IPS-NIHi7 (cell line): ENCODE results near the gene WDR81.
"Not testable (repeated sequence)": the region's sequence is repeated elsewhere in the genome, so short reads cannot be mapped to it uniquely, and the experiment has no call there.

Experiments used
- DNase-seq: peaks from one replicate; pipeline ENCODE4 v3.0.0; 2012; ENCODE audit warnings: mixed read lengths; ENCODE audit errors: extremely low spot score

The WDR81 gene

DNA sequence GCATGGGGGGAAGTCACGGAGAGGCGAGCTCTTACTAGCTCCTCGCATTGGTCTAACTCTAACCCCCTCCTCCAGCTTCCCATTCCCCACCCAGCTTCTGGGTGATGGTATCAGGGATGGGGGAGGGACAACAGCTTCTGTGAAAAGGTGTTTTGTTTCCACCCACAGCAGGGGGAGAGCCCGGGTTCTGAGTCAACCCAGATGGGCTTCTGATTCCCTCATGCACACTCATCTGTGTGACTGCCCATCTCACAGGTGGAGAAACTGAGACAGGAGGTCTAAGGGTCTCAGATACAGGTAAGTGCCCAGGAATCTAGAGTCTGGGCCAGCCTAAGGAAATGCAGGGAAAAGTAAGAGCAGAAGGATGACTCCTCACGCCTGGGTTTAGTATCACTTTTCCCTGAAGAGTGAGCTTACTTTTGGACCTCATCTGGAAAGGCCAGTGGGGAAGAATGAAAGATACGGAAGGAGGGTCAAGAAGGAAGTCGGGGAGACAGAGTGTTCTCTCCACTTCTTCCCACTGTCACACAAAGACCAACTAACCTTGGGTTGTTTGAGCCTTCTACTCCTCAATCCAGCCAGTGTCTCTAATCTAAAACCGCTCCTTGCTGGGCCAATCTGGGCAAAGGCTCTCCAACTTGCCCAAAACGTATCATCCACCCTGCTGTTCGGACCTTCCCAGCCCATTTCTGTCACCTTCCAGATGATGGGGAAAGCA is 11.2 kb upstream of the WDR81 start:
- no peak for DNase-seq

DNA sequence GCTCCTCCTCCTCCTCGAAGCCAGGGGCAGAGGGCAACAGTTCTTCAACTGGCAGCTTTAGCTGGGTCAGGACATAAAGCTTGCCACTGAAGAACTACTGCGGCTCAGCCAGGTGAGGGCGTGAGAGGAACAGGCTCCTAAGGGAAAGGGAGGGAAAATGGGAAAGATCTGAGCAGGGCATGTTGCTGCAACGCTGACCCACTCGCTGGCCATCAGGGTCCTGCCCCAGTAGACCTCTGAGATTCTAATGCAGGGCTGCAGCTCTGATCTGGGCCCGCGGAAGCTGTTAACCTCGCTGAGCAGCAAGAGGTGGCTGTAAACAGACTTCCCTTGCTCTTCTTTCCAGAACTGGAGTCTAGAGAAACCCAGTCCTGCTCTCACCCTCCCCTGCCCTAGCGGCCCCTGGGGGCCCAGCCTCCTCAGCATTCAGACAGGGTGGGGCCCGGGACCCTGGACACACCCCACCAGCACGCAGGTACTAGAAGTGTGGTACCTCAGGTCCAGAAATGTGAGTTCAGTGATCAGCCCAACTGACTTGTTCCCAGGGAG is 10.6 kb upstream of the WDR81 start:
- DNase-seq, result peak; percentile 76

DNA sequence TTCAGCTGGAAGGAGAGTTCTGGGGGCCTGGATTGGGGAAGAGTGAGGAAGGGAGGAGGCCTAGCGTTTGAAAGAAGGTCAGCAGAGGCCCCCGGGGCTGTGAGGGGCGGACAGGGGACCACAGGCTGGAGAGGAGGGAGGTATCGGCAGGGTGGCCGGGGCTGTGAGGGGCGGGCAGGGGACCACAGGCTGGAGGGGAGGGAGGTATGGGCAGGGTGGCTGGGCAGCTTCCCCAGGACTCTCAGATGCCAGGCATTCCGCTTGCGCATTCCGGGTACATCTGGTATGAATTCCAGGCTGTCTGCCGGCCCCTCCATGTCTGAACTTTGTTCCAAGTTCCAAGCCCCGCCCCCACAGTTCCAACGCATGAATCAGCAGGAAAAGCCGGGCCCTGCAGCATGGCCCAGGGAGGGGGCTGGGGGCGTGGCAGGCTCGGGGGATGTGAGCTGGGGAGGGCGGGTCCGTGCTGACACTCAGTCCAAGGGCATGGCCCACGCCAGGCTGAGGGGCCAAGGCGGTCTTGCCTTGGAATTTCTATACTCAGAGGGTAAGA is 10.0 kb upstream of the WDR81 start:
- peak; percentile 77 for DNase-seq

DNA sequence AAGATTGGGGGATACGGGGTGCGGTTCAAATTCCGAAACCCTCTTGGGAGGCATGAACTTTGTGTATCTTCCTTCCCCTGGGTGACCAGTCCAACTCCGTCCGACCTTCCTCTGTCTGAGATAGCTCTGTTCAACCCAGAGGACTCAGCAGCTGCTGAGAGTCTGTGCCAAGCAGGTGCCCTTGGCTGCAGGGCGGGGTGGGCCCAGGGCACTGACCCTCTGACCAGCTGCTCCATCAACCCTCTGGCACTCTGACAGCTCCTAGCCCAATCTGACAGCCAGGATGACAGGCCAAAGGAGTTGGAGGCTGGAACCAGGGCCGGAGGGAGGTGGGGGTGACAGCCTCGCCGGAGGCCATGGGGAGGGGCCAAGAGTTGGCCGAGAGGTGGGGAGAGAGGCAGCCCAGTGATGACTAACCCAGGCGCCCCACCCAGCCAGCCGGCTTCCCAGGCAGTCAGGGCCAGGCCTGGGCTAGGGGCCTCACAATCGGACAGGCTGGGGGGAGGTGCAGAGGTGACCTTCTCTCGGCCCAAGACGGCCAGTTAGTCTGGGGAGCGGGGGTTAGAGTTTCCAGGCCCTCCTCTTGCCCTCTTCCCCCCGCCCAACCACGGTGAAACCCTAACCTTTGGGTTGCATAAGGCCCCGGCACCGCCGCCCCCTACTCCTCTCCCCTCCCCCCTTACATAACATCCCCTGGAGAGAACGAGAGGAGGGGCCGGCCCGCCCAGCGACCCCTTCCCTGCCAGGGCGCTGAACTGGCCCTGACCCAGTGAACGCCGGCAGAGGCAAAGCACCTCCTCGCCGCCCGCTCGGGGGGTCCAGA is 9.3 kb upstream of the WDR81 start:
- DNase-seq, result peak; percentile 63

DNA sequence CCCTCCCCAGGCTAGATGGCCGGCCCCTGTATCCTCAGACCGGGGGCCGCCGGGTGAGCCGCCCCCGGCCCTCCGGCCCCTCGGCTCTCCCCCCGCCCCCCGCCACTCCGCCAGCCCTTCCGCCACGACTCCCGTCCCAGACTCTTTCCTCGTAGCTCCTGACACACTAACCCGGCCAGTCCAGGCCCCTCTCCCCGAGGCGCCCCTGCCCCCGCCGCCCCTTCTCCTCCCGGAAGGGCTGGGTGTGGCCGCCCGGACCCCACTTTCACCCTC is 8.8 kb upstream of the WDR81 start:
- DNase-seq, result no peak

DNA sequence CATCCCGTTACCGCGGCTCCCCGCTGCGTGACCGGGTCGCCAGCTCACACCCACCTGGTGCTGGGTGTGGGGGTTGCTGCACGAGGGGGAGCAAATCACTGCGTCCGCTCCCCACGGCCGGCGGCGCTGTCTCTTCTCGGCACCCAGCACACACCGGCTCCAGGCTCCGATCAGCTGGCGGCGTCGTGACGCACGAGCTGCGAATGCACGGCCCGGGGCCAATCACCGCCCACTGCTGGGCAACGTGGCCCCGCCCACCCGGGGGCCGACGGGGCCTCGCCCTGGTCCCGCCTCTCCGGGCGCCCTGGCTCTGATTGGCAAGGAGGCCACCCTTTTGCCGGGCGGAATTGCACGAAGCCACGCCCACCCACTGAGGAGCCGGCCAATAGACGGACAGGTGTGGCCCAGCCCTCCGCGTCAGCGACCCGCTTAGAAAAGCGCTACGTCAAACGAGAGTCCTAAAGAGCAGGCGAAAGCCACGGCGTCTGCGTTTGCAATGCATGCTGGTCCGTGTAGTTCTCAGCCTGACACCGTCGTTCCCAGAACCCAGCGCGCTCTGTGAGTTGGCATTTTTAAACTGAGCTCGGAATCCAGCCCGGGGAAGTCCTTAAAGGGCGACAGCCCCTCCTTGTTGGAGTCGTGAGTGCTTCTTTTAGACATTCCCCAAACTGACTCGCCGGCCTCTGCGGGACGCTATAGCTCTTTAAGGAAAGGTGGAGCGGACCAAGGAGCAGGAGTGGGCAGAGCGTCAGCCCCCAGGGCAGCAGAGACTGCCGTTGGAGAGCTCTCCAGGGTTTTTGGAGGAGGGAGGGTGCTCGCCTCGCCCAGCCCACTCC is 8.2 kb upstream of the WDR81 start:
- DNase-seq, result peak; percentile 98

DNA sequence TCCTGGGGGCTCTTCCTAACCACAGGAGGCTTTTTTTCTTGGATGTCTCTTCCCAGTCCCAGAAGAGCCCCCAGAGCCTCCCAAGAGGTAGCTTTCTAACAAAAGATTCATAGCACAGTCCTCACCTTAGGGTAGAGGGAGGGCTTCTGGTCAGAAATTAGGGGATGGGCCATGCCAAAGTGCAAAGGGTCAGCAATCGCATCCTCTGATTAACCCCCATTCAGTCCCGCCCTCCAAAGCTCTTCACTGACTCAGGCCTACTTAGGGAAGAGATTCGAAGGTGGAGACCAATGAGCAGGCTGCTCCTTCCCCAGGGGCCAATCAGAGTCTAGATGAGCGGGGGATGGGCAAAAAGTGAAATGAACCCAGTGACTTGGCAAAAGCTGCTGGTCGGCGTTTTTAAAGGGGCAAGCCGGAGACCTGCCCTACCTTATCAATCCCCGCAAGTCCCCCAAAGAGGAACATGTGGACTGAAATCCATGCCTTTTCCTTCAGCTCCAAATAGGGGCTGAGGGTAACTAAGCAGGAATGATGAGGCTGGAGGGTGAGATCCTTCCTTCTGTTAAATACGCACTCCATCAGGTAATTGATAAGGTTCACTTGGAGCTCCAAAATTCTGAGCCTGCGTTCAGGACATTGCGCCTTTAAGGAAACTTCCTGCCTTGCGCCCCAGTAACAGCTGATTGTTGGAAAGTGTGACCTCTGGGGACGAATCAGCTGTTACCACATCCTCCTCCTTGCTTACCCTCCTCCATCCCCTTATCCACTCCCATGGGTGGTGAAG is 7.4 kb upstream of the WDR81 start:
- peak; percentile 94 for DNase-seq

DNA sequence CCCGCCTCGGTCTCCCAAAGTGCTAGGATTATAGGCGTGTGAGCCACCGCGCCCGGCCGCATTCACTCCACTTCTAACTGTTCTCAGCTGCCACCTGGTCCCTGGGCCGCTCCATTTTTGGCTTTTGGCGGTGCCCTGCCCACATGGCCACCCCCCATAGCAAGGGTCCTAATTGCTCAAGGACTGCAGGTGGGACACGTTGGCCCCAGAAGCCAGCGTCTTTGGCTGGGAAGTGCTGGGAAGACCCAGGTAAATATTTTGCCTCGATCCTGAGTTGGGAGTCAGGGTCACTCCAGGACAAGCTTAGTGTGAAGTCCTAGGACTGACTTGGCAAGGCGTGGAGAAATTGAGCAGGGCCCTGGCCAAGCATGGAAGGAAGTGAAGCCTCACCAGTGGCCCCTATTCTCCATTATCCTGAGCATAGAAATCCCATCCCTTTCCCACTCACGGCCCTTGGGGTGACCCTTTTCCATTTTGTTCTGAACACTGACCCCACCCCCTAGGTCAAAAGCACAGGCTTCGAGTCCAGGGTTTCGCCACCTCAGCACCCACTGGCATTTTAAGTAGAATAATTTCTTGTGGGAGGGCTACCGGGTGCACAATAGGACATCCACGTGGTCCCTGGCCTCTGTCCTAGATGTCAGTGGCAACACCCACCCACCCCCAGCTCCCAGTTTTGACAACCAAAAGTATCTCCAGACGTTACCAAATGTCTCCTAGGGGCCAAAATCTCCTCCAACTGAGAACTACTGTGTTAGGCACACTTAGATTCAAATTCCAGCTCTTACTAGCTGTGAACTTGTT is 5.9 kb upstream of the WDR81 start:
- DNase-seq, result no peak

DNA sequence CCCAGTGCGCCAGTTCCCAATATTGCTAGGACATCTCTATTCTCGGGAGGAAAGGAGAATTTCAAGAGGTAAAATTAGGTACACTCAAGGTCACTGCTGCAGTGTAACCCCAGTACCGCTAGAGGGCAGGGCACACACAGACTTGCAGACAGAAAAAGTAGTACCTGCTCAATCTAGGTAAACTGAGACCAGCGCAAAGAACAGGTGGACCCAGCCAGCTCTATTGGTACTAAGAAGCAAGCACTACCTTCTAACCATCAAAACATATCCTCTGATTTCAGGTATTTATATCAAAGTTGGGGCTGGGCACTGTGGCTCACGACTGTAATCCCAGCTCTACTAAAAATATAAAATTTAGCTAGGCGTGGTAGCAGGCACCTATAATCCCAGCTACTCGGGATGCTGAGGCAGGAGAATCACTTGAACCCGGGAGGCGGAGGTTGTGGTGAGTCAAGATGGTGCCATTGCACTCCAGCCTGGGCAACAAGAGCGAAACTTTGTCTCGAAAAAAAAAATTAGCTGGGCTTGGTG is 3.6 kb upstream of the WDR81 start:
- no peak for DNase-seq

DNA sequence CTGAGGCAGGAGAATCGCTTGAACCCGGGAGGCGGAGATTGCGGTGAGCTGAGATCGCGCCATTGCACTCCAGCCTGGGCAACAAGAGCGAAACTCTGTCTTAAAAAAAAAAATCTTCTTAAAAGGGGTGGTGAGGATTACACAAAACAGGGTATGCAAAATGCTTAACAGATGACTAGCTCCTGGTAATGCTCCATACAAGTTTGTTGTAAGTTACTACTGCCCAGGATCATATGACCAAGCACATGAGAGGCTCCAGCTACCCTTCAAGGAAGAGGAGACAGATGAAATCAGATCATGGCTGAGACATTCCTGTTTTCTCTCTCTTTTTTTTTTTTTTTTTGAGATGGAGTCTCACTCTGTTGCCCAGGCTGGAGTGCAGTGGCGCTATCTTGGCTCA is 2.5 kb upstream of the WDR81 start:
- not testable (repeated sequence) for DNase-seq

DNA sequence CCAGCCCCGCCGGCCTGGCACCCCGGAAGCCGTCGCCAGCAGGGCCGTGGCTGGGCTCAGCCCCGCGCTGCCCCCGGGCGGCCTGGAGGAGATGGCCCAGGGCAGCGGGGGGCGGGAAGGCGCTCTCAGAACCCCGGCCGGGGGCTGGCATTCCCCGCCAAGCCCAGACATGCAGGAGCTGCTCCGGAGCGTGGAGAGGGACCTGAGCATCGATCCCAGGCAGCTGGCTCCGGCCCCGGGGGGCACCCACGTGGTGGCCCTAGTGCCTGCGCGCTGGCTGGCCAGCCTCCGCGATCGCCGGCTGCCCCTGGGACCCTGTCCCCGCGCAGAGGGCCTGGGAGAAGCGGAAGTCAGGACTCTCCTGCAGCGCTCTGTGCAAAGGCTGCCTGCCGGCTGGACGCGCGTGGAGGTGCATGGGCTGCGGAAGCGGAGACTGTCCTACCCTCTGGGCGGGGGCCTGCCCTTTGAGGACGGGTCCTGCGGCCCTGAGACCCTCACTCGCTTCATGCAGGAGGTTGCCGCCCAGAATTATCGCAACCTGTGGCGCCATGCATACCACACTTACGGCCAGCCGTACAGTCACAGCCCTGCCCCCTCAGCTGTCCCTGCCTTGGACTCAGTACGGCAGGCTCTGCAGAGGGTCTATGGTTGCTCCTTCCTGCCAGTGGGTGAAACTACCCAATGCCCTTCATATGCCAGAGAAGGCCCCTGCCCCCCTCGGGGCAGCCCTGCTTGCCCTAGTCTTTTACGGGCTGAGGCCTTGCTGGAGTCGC is 551 bp downstream of the WDR81 start:
- no peak for DNase-seq

DNA sequence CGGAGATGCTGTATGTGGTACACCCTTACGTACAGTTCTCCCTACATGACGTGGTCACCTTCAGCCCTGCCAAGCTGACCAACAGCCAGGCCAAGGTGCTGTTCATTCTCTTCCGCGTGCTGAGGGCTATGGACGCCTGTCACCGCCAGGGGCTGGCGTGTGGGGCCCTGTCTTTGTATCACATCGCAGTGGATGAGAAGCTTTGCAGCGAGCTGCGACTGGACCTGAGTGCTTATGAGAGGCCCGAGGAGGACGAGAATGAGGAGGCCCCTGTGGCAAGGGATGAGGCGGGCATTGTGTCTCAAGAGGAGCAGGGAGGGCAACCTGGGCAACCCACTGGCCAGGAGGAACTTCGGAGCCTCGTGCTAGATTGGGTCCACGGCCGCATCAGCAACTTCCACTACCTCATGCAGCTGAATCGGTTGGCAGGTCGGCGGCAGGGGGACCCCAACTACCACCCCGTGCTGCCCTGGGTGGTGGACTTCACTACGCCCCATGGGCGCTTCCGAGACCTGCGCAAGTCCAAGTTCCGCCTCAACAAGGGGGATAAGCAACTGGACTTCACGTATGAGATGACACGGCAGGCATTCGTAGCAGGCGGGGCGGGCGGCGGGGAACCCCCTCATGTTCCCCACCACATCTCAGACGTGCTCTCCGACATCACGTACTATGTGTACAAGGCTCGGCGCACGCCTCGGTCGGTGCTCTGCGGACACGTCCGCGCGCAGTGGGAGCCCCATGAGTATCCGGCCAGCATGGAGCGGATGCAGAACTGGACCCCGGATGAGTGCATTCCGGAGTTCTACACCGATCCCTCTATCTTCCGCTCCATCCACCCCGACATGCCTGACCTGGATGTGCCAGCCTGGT is 1.4 kb downstream of the WDR81 start:
- no peak for DNase-seq

DNA sequence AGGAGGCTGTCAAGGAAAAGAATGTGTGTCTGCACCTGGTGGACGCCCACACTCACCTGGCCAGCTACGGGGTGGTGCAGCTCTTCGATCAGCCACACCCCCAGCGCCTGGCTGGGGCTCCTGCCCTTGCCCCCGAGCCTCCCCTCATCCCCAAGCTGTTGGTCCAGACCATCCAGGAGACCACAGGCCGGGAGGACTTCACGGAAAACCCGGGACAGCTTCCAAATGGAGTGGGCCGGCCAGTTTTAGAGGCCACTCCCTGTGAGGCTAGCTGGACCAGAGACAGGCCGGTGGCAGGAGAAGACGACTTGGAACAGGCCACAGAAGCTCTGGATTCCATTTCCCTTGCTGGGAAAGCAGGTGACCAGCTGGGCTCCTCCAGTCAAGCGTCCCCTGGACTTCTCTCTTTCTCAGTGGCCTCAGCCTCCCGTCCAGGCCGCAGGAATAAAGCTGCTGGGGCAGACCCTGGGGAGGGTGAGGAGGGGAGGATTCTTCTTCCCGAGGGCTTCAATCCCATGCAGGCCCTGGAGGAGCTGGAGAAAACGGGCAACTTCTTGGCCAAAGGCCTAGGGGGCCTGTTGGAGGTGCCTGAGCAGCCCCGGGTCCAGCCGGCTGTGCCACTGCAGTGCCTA is 2.2 kb downstream of the WDR81 start:
- no peak for DNase-seq

DNA sequence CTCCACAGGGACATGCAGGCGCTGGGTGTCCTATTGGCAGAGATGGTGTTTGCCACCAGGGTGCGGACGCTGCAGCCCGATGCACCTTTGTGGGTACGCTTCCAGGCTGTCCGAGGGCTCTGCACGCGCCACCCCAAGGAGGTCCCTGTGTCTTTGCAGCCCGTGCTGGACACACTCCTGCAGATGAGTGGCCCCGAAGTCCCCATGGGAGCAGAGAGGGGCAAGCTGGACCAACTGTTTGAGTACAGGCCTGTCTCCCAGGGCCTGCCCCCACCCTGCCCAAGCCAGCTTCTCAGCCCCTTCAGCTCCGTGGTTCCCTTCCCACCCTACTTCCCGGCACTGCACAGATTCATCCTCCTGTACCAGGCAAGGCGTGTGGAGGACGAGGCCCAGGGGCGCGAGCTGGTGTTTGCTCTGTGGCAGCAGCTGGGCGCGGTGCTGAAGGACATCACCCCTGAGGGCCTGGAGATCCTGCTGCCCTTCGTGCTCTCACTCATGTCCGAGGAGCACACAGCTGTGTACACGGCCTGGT is 2.8 kb downstream of the WDR81 start:
- DNase-seq, result no peak

DNA sequence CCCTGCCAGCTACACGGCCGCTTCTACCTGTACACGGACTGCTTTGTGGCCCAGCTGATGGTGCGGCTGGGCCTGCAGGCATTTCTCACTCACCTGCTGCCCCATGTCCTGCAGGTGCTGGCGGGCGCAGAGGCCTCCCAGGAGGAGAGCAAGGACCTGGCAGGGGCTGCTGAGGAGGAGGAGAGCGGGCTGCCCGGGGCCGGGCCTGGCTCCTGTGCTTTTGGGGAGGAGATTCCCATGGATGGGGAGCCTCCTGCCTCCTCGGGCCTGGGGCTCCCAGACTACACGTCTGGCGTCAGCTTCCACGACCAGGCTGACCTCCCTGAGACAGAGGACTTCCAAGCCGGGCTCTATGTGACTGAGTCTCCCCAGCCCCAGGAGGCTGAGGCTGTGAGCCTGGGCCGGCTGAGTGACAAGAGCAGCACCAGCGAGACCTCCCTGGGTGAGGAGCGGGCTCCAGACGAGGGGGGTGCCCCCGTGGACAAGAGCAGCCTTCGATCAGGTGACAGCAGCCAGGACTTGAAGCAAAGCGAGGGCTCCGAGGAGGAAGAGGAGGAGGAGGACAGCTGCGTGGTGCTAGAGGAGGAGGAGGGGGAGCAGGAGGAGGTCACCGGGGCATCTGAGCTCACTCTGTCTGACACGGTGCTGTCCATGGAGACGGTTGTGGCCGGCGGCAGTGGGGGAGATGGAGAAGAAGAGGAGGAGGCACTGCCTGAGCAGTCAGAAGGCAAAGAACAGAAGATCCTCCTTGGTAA is 3.5 kb downstream of the WDR81 start:
- DNase-seq, result no peak

DNA sequence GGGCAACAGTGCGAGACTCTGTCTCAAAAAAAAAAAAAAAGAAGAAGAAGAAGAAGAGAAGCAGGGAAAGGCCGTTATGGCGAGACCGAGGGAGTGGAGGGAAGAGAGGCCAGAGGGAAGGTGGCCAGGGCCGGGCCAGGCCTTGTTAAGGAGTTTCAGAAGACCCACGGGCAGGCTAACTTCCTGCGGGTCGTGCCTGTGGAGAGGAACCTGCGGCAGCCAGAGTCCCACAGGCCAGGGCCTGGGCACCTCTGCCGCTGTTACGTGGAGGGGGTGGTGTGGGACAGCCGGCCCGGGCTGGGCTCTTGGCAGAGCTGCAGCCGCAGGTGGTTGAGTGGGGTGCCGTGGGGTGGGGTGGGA is 5.4 kb downstream of the WDR81 start:
- no peak for DNase-seq
